Heart left ventricle (tissue), 16 donors: ENCODE measurements around the gene REV3L. TPM values are rescaled to one million over a fixed set of nuclear protein-coding genes. Genes with fewer than 3 reads are reported as not detected.

Experiments
- ATAC-seq, 4 donors: fragments of 200-7000 bp; cut with Tn5 transposase; one replicate each; pipeline ENCODE4 v1.9.1; 2020 to 2022; ENCODE audit warnings: moderate library complexity in 4 of 4, mild to moderate bottlenecking in 3 of 4, moderate number of reproducible peaks in 1 of 4
- DNase-seq, 5 donors: peaks; one replicate each; pipeline ENCODE4 v3.0.0-alpha.2; 2020
- H3K27ac ChIP-seq, 12 donors: fragments of 200-600 bp; sonication (generic) in 4 of 12; one replicate each; pipeline versions ENCODE4 v1.5.0 to v1.8.0; 2016 to 2022; ENCODE audit warnings: mild to moderate bottlenecking in 2 of 12
- H3K27me3 ChIP-seq, 9 donors: fragments of 200-600 bp; sonication (generic) in 2 of 9; one replicate each; pipeline versions ENCODE4 v1.5.1 to v1.8.0; 2016 to 2022; ENCODE audit warnings: mild to moderate bottlenecking in 3 of 9
- H3K36me3 ChIP-seq, 9 donors: fragments of 200-600 bp; sonication (generic) in 2 of 9; one replicate each; pipeline versions ENCODE4 v1.5.0 to v1.8.0; 2018 to 2022; ENCODE audit warnings: mild to moderate bottlenecking in 2 of 9
- H3K4me1 ChIP-seq, 12 donors: fragments of 200-600 bp; sonication (generic) in 4 of 12; one replicate each; pipeline versions ENCODE4 v1.5.0 to v1.8.0; 2016 to 2022; ENCODE audit warnings: mild to moderate bottlenecking in 3 of 12
- H3K4me3 ChIP-seq, 12 donors: fragments of 200-600 bp; sonication (generic) in 4 of 12; one replicate each; pipeline versions ENCODE4 v1.5.0 to v1.8.0; 2017 to 2022; ENCODE audit warnings: mild to moderate bottlenecking in 9 of 12, moderate library complexity in 4 of 12
- H3K9me3 ChIP-seq, 12 donors: fragments of 200-600 bp; sonication (generic) in 4 of 12; one replicate each; pipeline versions ENCODE4 v1.5.0 to v1.8.0; 2016 to 2022; ENCODE audit warnings: mild to moderate bottlenecking in 1 of 12
- POLR2A ChIP-seq, 2 donors: fragments of 450-650 bp; IDR thresholded peaks; one replicate each; pipeline ENCODE4 v1.6.1; 2017; ENCODE audit warnings: antibody characterized with exemption in 2 of 2, mild to moderate bottlenecking in 2 of 2, moderate library complexity in 2 of 2
- WGBS, 4 donors: extraction: QIAGEN DNeasy Blood & Tissue Kit in 2 of 4; methylation state at CpG; one replicate each; pipeline versions ENCODE4 v1.1.5 to v1.1.7; 2013 to 2018; 5-methylcytosine and 5-hydroxymethylcytosine counted together
- intact Hi-C, 10 donors: fragments of 100-400 bp; cut with DNase I; formaldehyde crosslinking; loops; one replicate each; pipeline versions ENCODE4 v1.11.1 to v1.14.2; 2022
- polyA plus RNA-seq, 2 donors: library from polyadenylated mRNA; stranded (reverse); fragments of 200-250 nt; gene quantifications; one replicate each; pipeline ENCODE4 v1.2.3, GENCODE V29; 2013
- total RNA-seq, 9 donors: library from RNA; depleted of rRNA in 2 of 9; stranded (reverse); fragments of >200 nt in 2 of 9; fragmentation: NEBNext Ultra II Directional in 3 of 9; extraction: Animal tissue kit (Norgen Biotek cat#: 25700) in 3 of 9; gene quantifications; one replicate each; pipeline versions ENCODE4 v1.1.0 to v1.2.4, GENCODE V29; 2016 to 2023
- TF ChIP-seq, protein P1 (sequence below), 12 donors: fragments of 200-600 bp; sonication (generic) in 4 of 12; IDR thresholded peaks; one replicate each; pipeline versions ENCODE4 v1.5.0 to v1.8.0; 2018 to 2022; ENCODE audit warnings: antibody characterized with exemption in 12 of 12, mild to moderate bottlenecking in 5 of 12
- donor health status: ischemic (EF 13 %, LVEDD 7.1; RV severe dilation, severe dysfunction).
- donor health status: healthy with polysubstance abuse.
- donor health status: DM: no; HTN: yes; CAD: no.
- donor health status: DM: no; HTN: no; CAD: no.
- donor health status: ischemic (EF 25% LVEDD 6.9; RV normal size, moderate dysfunction).
- donor health status: ischemic (EF 25% LVEDD 5.7; RV mildly dilated, moderate dysfunction).
- donor health status: healthy.
- donor health status: DM: yes; HTN: yes; CAD: no.
- donor health status: ischemic (EF 35%, LVEDD 5.7; RV mildly dilated, moderate dysfunction).
- donor health status: nonischemic (EF 11% LVEDD 7.7; RV severe dilation, severe dysfunction).
- donor health status: DM: yes; HTN: yes; CAD: no.
- donor health status: PGD.
- donor health status: ischemic (EF 29% LVEDD 5.4; RV normal size, mild dysfunction).
- donor health status: nonischemic (EF 23%, LVEDD 6.1; RV moderate dilation, normal function).

REV3L gene
- total and polyA plus RNA-seq, 11 donors, result 6.1 to 20.0 (median 13.0) TPM

GRCh38 chr6:111445861-111446267 lies 37.2 kb downstream of the REV3L start:
- ATAC-seq (no peak), DNase-seq (no peak)
- Histone ChIP-seq H3K9me3 (no peaks in the 10 kb centered on the region), H3K27me3 (no peaks in the 10 kb centered on the region), H3K36me3 (no peaks in the 10 kb centered on the region), H3K4me1 (peaks cover 0 to 18% (median 4%) of the 10 kb centered on the region in 12 donors), H3K27ac (no peak overlapping the region), H3K4me3 (no peak overlapping the region)
- intact Hi-C loops, result no loop called here
- TF ChIP-seq, protein P1, sequence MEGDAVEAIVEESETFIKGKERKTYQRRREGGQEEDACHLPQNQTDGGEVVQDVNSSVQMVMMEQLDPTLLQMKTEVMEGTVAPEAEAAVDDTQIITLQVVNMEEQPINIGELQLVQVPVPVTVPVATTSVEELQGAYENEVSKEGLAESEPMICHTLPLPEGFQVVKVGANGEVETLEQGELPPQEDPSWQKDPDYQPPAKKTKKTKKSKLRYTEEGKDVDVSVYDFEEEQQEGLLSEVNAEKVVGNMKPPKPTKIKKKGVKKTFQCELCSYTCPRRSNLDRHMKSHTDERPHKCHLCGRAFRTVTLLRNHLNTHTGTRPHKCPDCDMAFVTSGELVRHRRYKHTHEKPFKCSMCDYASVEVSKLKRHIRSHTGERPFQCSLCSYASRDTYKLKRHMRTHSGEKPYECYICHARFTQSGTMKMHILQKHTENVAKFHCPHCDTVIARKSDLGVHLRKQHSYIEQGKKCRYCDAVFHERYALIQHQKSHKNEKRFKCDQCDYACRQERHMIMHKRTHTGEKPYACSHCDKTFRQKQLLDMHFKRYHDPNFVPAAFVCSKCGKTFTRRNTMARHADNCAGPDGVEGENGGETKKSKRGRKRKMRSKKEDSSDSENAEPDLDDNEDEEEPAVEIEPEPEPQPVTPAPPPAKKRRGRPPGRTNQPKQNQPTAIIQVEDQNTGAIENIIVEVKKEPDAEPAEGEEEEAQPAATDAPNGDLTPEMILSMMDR (IDR thresholded peaks at IDR 0.05), result no peak
- TF ChIP-seq POLR2A (IDR thresholded peaks at IDR 0.05), result no peak

DNA sequence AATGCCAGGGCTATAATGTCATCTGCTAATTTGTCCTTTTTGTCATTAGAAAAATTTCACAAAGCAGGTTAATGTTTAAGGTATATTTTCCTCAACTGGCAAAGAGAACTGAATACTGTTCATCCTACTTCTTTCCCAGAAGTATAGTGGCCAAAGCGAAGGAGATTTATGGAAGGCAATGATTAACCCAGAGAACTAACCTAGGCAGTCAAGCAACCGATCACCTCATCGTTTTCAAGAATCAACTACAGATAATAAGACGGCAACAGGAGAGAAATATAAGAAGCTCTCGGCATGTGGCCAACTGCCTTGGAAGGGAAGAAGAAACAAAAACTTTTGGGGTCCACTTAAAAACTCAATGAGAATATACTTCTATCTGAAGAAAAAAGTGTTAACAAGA lies 38.2 kb downstream of the REV3L start:
- Histone ChIP-seq H3K4me3 (no peak overlapping the region), H3K27ac (no peak overlapping the region), H3K9me3 (no peaks in the 10 kb centered on the region), H3K4me1 (peaks cover 0 to 15% (median 2%) of the 10 kb centered on the region in 12 donors), H3K27me3 (no peaks in the 10 kb centered on the region), H3K36me3 (no peaks in the 10 kb centered on the region)
- TF ChIP-seq POLR2A (IDR thresholded peaks at IDR 0.05), result no peak
- TF ChIP-seq, protein P1 (IDR thresholded peaks at IDR 0.05), result no peak
- ATAC-seq (no peak), DNase-seq (no peak)
- intact Hi-C loops, result no loop called here
- 89 to 98% (median 96%) methylated on average over 5 of the region's 5 CpGs for WGBS, 4 donors

DNA sequence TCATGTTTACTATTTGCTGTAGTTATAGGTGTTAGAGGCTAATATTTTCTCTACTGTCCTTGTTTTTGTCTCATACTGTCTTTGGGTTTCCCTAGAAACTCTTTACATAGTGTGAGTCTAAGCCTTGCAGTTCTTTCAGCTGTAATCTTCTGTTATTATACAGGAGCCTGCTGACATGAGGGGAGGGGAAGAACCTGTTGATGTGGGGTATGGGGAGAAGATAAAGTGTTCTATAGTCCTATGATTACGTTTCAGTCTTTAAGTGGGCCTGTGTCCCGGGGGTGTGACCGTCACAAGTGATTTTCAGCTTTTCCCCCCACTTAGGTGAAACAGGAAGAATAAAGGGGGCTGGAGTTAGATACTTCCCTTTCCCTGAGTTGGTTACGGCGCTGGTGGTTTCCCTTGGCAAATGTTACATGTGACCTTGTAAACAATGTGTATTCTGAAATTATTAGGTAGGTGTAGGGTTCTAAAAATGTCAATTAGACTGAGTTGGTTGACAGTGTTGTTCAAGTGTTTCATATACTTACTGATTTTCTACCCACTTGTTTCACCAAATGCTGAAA lies 41.3 kb downstream of the REV3L start:
- DNase-seq, result no peak
- TF ChIP-seq POLR2A (IDR thresholded peaks at IDR 0.05), result no peak
- TF ChIP-seq, protein P1 (IDR thresholded peaks at IDR 0.05), result no peak
- 34 to 45% (median 41%) methylated on average over 5 of the region's 5 CpGs for WGBS, 4 donors
- Histone ChIP-seq H3K27me3 (no peaks in the 10 kb centered on the region), H3K9me3 (no peaks in the 10 kb centered on the region), H3K4me1 (peaks cover 0 to 15% (median 0%) of the 10 kb centered on the region in 12 donors), H3K27ac (no peak overlapping the region), H3K4me3 (no peak overlapping the region), H3K36me3 (no peaks in the 10 kb centered on the region)
- intact Hi-C loops, result no loop called here
- peak in 1 of 4 donors; percentile 16 for ATAC-seq

GRCh38 chr6:111439171-111439570 lies 43.8 kb downstream of the REV3L start:
- Histone ChIP-seq H3K27ac (no peak overlapping the region), H3K36me3 (no peaks in the 10 kb centered on the region), H3K27me3 (no peaks in the 10 kb centered on the region), H3K4me1 (peaks cover 0 to 9% (median 0%) of the 10 kb centered on the region in 12 donors), H3K4me3 (no peak overlapping the region), H3K9me3 (peaks cover 0 to 14% (median 0%) of the 10 kb centered on the region in 12 donors)
- intact Hi-C loops, result no loop called here
- DNase-seq, result no peak
- no peak for ATAC-seq
- WGBS, 4 donors, result 66 to 74% (median 71%) methylated on average over 4 of the region's 4 CpGs
- TF ChIP-seq POLR2A (IDR thresholded peaks at IDR 0.05), result no peak
- TF ChIP-seq, protein P1 (IDR thresholded peaks at IDR 0.05), result no peak
